Measurements from ENCODE around the gene LRP1B. TPM values are rescaled to one million over a fixed set of nuclear protein-coding genes. Genes with fewer than 3 reads are reported as not detected.

Gene LRP1B
- total and polyA plus RNA-seq, 4 donors: 0.01 to 0.84 (median 0.17) TPM

GRCh38 chr2:140359056-140359771 lies 1771.6 kb downstream of the LRP1B start:
- H3K9me3 ChIP-seq (ENCODE audit: control insufficient read depth in 4 of 4, low read length in 3 of 4): no peaks in the 10 kb centered on the region
- H3K27me3 ChIP-seq (ENCODE audit: control insufficient read depth in 4 of 4, insufficient read depth in 4 of 4, low read length in 3 of 4): no peaks in the 10 kb centered on the region
- DNase-seq (ENCODE audit: low spot score): no peak
- H3K4me3 ChIP-seq (ENCODE audit: low read depth in 1 of 3, low read length in 3 of 3): no peak overlapping the region
- no peak overlapping the region for H3K27ac ChIP-seq (ENCODE audit: low read depth in 1 of 2, low read length in 2 of 2)
- H3K36me3 ChIP-seq (ENCODE audit: control insufficient read depth in 4 of 4, insufficient read depth in 3 of 4, low read depth in 1 of 4, low read length in 3 of 4): no peaks in the 10 kb centered on the region
- TF ChIP-seq ATF3 (IDR thresholded peaks at IDR 0.05): no peak
- TF ChIP-seq RXRA (IDR thresholded peaks at IDR 0.05): no peak
- TF ChIP-seq FOXA2 (IDR thresholded peaks at IDR 0.05): no peak
- no peak for TF ChIP-seq FOXA1 (IDR thresholded peaks at IDR 0.05)
- no peak for TF ChIP-seq HNF4A (conservative IDR thresholded peaks at IDR 0.05)
- TF ChIP-seq, protein P1, sequence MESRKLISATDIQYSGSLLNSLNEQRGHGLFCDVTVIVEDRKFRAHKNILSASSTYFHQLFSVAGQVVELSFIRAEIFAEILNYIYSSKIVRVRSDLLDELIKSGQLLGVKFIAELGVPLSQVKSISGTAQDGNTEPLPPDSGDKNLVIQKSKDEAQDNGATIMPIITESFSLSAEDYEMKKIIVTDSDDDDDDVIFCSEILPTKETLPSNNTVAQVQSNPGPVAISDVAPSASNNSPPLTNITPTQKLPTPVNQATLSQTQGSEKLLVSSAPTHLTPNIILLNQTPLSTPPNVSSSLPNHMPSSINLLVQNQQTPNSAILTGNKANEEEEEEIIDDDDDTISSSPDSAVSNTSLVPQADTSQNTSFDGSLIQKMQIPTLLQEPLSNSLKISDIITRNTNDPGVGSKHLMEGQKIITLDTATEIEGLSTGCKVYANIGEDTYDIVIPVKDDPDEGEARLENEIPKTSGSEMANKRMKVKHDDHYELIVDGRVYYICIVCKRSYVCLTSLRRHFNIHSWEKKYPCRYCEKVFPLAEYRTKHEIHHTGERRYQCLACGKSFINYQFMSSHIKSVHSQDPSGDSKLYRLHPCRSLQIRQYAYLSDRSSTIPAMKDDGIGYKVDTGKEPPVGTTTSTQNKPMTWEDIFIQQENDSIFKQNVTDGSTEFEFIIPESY (IDR thresholded peaks at IDR 0.05): no peak
- TF ChIP-seq HNF4G (IDR thresholded peaks at IDR 0.05): no peak
- TF ChIP-seq JUND (IDR thresholded peaks at IDR 0.05): no peak
- no peak for TF ChIP-seq NR2F2 (IDR thresholded peaks at IDR 0.05)
- TF ChIP-seq, protein P2, sequence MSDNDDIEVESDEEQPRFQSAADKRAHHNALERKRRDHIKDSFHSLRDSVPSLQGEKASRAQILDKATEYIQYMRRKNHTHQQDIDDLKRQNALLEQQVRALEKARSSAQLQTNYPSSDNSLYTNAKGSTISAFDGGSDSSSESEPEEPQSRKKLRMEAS (IDR thresholded peaks at IDR 0.05): no peak
- TF ChIP-seq GABPA (IDR thresholded peaks at IDR 0.05 in 1 of 2, conservative IDR thresholded peaks at IDR 0.05 in 1 of 2): no peak
- no peak for TF ChIP-seq YY1 (IDR thresholded peaks at IDR 0.05)
- no peak for TF ChIP-seq TAF1 (conservative IDR thresholded peaks at IDR 0.05)
- TF ChIP-seq, protein P3, sequence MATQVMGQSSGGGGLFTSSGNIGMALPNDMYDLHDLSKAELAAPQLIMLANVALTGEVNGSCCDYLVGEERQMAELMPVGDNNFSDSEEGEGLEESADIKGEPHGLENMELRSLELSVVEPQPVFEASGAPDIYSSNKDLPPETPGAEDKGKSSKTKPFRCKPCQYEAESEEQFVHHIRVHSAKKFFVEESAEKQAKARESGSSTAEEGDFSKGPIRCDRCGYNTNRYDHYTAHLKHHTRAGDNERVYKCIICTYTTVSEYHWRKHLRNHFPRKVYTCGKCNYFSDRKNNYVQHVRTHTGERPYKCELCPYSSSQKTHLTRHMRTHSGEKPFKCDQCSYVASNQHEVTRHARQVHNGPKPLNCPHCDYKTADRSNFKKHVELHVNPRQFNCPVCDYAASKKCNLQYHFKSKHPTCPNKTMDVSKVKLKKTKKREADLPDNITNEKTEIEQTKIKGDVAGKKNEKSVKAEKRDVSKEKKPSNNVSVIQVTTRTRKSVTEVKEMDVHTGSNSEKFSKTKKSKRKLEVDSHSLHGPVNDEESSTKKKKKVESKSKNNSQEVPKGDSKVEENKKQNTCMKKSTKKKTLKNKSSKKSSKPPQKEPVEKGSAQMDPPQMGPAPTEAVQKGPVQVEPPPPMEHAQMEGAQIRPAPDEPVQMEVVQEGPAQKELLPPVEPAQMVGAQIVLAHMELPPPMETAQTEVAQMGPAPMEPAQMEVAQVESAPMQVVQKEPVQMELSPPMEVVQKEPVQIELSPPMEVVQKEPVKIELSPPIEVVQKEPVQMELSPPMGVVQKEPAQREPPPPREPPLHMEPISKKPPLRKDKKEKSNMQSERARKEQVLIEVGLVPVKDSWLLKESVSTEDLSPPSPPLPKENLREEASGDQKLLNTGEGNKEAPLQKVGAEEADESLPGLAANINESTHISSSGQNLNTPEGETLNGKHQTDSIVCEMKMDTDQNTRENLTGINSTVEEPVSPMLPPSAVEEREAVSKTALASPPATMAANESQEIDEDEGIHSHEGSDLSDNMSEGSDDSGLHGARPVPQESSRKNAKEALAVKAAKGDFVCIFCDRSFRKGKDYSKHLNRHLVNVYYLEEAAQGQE (IDR thresholded peaks at IDR 0.05): no peak
- no peak for TF ChIP-seq RAD21 (IDR thresholded peaks at IDR 0.05)
- no peak for TF ChIP-seq CTCF (IDR thresholded peaks at IDR 0.05; ENCODE audit: low read depth, low read length, missing input control)
- no peaks in the 10 kb centered on the region for H3K4me1 ChIP-seq (ENCODE audit: control insufficient read depth in 4 of 4, insufficient read depth in 4 of 4, low read length in 3 of 4)
- no peak overlapping the region for H3K9ac ChIP-seq (ENCODE audit: low read depth in 1 of 2, low read length in 2 of 2)
- WGBS: 75% methylated on average over 2 of the region's 2 CpGs
